ENCODE data around the gene OXT. TPM values are rescaled to one million over a fixed set of nuclear protein-coding genes. Genes with fewer than 3 reads are reported as not detected.
"Not testable (repeated sequence)": the region's sequence is repeated elsewhere in the genome, so short reads cannot be mapped to it uniquely, and the experiment has no call there.

The OXT gene
- total and polyA plus RNA-seq, 2 of the 4 experiments (the other 2 are of a cell fraction): not detected

DNA sequence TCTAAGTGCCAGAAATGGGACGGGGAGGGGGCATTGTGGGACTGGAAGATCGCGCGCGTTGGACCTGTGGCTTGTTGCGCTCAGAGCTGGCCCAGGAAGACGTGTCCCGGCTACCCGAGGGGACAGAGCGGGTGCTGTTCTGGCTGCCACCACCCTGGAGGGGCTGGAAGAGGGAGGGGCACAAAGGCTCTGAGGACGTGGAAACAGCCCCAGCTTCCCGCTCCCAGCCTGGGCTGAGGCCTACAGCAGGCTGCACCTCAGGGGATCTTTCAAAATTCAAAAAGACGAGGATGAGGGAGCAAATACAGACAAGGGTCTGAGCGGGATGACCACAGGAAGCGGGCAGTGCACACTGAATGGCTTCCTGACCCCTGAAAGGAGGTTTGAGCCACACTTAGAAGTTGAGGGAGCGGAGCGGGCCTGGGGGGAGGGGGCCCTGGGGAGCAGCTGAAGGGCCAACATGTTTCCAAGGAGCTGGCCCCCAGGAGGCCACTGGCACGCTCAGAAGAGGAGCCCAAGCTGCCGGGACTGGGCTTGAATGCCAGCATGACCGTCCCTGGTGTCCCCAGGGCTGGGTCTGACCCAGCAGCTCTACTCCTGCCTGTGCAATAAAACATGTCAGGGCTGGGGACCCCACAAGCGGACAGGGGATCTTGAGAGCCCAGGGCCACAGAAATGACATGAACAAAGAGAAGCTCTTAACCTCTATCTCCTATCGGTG is 1.3 kb downstream of the OXT start:
- no peak overlapping the region for H3K4me2 ChIP-seq (ENCODE audit: low read depth, low read length)
- TF ChIP-seq MXI1 (IDR thresholded peaks at IDR 0.05; ENCODE audit: borderline replicate concordance, low read depth, low read length): no peak
- TF ChIP-seq NFE2L2 (IDR thresholded peaks at IDR 0.05; ENCODE audit: low read depth, low read length): no peak
- no peak overlapping the region for H3K4ac ChIP-seq (ENCODE audit: low read depth, low read length)
- H2BK20ac ChIP-seq (ENCODE audit: low read depth, low read length): no peak overlapping the region
- H3K14ac ChIP-seq (replicated peaks; ENCODE audit: low read depth, low read length): no peak overlapping the region
- no peaks in the 10 kb centered on the region for H3K9me1 ChIP-seq (ENCODE audit: insufficient read depth, low read length)
- no peak overlapping the region for H3K23ac ChIP-seq (ENCODE audit: low read depth, low read length)
- CTCF ChIA-PET: no interaction called here
- WGBS, 2 experiments (ENCODE audit: extremely low coverage in 2 of 2, insufficient read length in 1 of 2): 84% methylated on average over 5 of the region's 22 CpGs; no CpG with 5 or more reads in 1 of the 2 experiments
- H4K20me1 ChIP-seq (ENCODE audit: insufficient read depth, low read length): no peaks in the 10 kb centered on the region
- peaks cover 34% of the 10 kb centered on the region for H3K27me3 ChIP-seq (ENCODE audit: control insufficient read depth, insufficient read depth, low read length)
- H4K91ac ChIP-seq (ENCODE audit: insufficient read depth, low read depth, low read length): no peak overlapping the region
- no peaks in the 10 kb centered on the region for H3K4me1 ChIP-seq (ENCODE audit: control insufficient read depth, insufficient read depth, low read length)
- no peaks in the 10 kb centered on the region for H3K36me3 ChIP-seq (ENCODE audit: control insufficient read depth, insufficient read depth, low read length)
- H2AFZ ChIP-seq (replicated peaks; ENCODE audit: low read length, poor library complexity): peak overlapping the region; percentile 63
- no peak overlapping the region; the same call in 1 of the 2 replicates for H2AK5ac ChIP-seq (ENCODE audit: low read depth, low read length)
- no peaks in the 10 kb centered on the region for H3K79me1 ChIP-seq (ENCODE audit: low read depth in 1 of 2, low read length in 2 of 2)
- H2BK15ac ChIP-seq (ENCODE audit: low read depth, low read length): no peak overlapping the region
- H4K5ac ChIP-seq (ENCODE audit: low read depth, low read length): no peak overlapping the region
- in situ Hi-C loops (cut with MboI; ENCODE audit: low sequenced_read_pairs) (no loop called here), intact Hi-C loops (cut with micrococcal nuclease) (no loop called here), dilution Hi-C loops (cut with HindIII; ENCODE audit: low sequenced_read_pairs, unreplicated experiment) (no loop called here)
- H2BK5ac ChIP-seq (ENCODE audit: low read depth, low read length, poor library complexity, severe bottlenecking): no peak overlapping the region
- DNase-seq: no peak
- no peak overlapping the region for H3K18ac ChIP-seq (ENCODE audit: low read depth, low read length)
- H3K56ac ChIP-seq (ENCODE audit: extremely low read depth, insufficient read depth, low read length): no peak overlapping the region
- no peak overlapping the region for H2BK120ac ChIP-seq (ENCODE audit: low read depth, low read length)
- POLR2A ChIA-PET (ENCODE audit: unreplicated experiment): no interaction called here
- no peak overlapping the region for H4K8ac ChIP-seq (ENCODE audit: low read depth in 2 of 2, low read length in 2 of 2)
- H2AK9ac ChIP-seq (replicated peaks; ENCODE audit: low read depth, low read length, poor library complexity): no peak overlapping the region
- no peak overlapping the region for H3K4me3 ChIP-seq (ENCODE audit: insufficient read depth, low read depth, low read length)
- BruUV-seq (replicated peaks): no TSS peak
- no peaks in the 10 kb centered on the region for H3K9me3 ChIP-seq (ENCODE audit: control insufficient read depth, insufficient read depth, low read length)
- H3K9ac ChIP-seq (ENCODE audit: low read depth, low read length): no peak overlapping the region
- H3K27ac ChIP-seq (ENCODE audit: insufficient read depth, low read length): no peak overlapping the region
- ATAC-seq (ENCODE audit: low read depth): no peak

DNA sequence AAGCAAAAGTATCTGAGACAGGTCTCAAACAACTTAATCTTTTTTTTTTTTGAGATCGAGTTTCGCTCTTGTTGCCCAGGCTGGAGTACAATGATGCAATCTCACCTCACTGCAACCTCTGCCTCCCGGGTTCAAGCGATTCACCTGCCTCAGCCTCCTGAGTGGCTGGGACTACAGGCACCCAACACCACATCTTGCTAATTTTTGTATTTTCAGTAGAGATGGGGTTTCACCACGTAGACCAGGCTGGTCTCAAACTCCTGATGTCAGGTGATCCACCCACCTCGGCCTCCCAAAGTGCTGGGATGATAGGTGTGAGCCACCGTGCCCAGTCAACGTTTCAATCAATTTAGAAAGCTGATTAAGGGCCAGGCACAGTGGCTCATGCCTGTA is 1.8 kb downstream of the OXT start:
- H2BK5ac ChIP-seq (ENCODE audit: low read depth, low read length, poor library complexity, severe bottlenecking); in situ Hi-C loops (cut with MboI; ENCODE audit: low sequenced_read_pairs); H3K79me1 ChIP-seq (ENCODE audit: low read depth in 1 of 2, low read length in 2 of 2); H3K18ac ChIP-seq (ENCODE audit: low read depth, low read length); H3K4me3 ChIP-seq (ENCODE audit: insufficient read depth, low read depth, low read length); dilution Hi-C loops (cut with HindIII; ENCODE audit: low sequenced_read_pairs, unreplicated experiment); H3K9me1 ChIP-seq (ENCODE audit: insufficient read depth, low read length); H3K4ac ChIP-seq (ENCODE audit: low read depth, low read length); ATAC-seq (ENCODE audit: low read depth); CTCF ChIA-PET; H3K23ac ChIP-seq (ENCODE audit: low read depth, low read length); H3K9ac ChIP-seq (ENCODE audit: low read depth, low read length); H2BK15ac ChIP-seq (ENCODE audit: low read depth, low read length); H3K36me3 ChIP-seq (ENCODE audit: control insufficient read depth, insufficient read depth, low read length); H2AFZ ChIP-seq (replicated peaks; ENCODE audit: low read length, poor library complexity); H3K56ac ChIP-seq (ENCODE audit: extremely low read depth, insufficient read depth, low read length); POLR2A ChIA-PET (ENCODE audit: unreplicated experiment); BruUV-seq (replicated peaks); DNase-seq; H2AK9ac ChIP-seq (replicated peaks; ENCODE audit: low read depth, low read length, poor library complexity); intact Hi-C loops (cut with micrococcal nuclease); H2BK20ac ChIP-seq (ENCODE audit: low read depth, low read length); H4K8ac ChIP-seq (ENCODE audit: low read depth in 2 of 2, low read length in 2 of 2); H4K5ac ChIP-seq (ENCODE audit: low read depth, low read length); H3K4me1 ChIP-seq (ENCODE audit: control insufficient read depth, insufficient read depth, low read length); H2BK120ac ChIP-seq (ENCODE audit: low read depth, low read length); H3K27ac ChIP-seq (ENCODE audit: insufficient read depth, low read length); H4K91ac ChIP-seq (ENCODE audit: insufficient read depth, low read depth, low read length); H3K14ac ChIP-seq (replicated peaks; ENCODE audit: low read depth, low read length); H3K4me2 ChIP-seq (ENCODE audit: low read depth, low read length); H3K9me3 ChIP-seq (ENCODE audit: control insufficient read depth, insufficient read depth, low read length); H4K20me1 ChIP-seq (ENCODE audit: insufficient read depth, low read length); H2AK5ac ChIP-seq (ENCODE audit: low read depth, low read length): not testable (repeated sequence)
- peaks cover 38% of the 10 kb centered on the region for H3K27me3 ChIP-seq (ENCODE audit: control insufficient read depth, insufficient read depth, low read length)
- WGBS, 2 experiments (ENCODE audit: extremely low coverage in 2 of 2, insufficient read length in 1 of 2): 88% methylated on average over 5 of the region's 8 CpGs; no CpG with 5 or more reads in 1 of the 2 experiments

Data from IMR-90 (cell line).